Measurements from ENCODE around the gene NXPH1.
"Not testable (repeated sequence)": the region's sequence is repeated elsewhere in the genome, so short reads cannot be mapped to it uniquely, and the experiment has no call there.

The NXPH1 gene

GRCh38 chr7:8612584-8612983, 179.2 kb downstream of the NXPH1 start:
- no peak for DNase-seq

- no peak for DNase-seq
Measured at GRCh38 chr7:8613191-8613590, 179.8 kb downstream of the NXPH1 start.

GRCh38 chr7:8615019-8615418, 181.6 kb downstream of the NXPH1 start:
- DNase-seq, result no peak

GRCh38 chr7:8618441-8619070, 185.1 kb downstream of the NXPH1 start:
- no peak for DNase-seq

- no peak for DNase-seq
Measured at GRCh38 chr7:8620169-8620568, 186.8 kb downstream of the NXPH1 start.

GRCh38 chr7:8625612-8626011, 192.2 kb downstream of the NXPH1 start:
- no peak for DNase-seq

- no peak for DNase-seq
Measured at GRCh38 chr7:8627325-8627724, 193.9 kb downstream of the NXPH1 start.

GRCh38 chr7:8628656-8629055, 195.2 kb downstream of the NXPH1 start:
- no peak for DNase-seq

GRCh38 chr7:8629504-8629903, 196.1 kb downstream of the NXPH1 start:
- DNase-seq, result no peak

- DNase-seq, result no peak
Measured at GRCh38 chr7:8637322-8637721, 203.9 kb downstream of the NXPH1 start.

- no peak for DNase-seq
Measured at GRCh38 chr7:8638076-8638475, 204.7 kb downstream of the NXPH1 start.

- no peak for DNase-seq
Measured at GRCh38 chr7:8639668-8640067, 206.3 kb downstream of the NXPH1 start.

- DNase-seq, result no peak
Measured at GRCh38 chr7:8640671-8641070, 207.3 kb downstream of the NXPH1 start.

- DNase-seq, result no peak
Measured at GRCh38 chr7:8668627-8669500, 235.5 kb downstream of the NXPH1 start.

GRCh38 chr7:8669501-8669851, 236.1 kb downstream of the NXPH1 start:
- DNase-seq, result no peak

- no peak for DNase-seq
Measured at GRCh38 chr7:8684426-8684825, 251.0 kb downstream of the NXPH1 start.

- no peak for DNase-seq
Measured at GRCh38 chr7:8699875-8700624, 266.6 kb downstream of the NXPH1 start.

- no peak for DNase-seq
Measured at GRCh38 chr7:8702807-8703206, 269.4 kb downstream of the NXPH1 start.

GRCh38 chr7:8710124-8710523, 276.7 kb downstream of the NXPH1 start:
- DNase-seq, result no peak

GRCh38 chr7:8714791-8715190, 281.4 kb downstream of the NXPH1 start:
- DNase-seq, result no peak

- DNase-seq, result no peak
Measured at GRCh38 chr7:8719102-8719501, 285.7 kb downstream of the NXPH1 start.

- no peak for DNase-seq
Measured at GRCh38 chr7:8724080-8724718, 290.8 kb downstream of the NXPH1 start.

- DNase-seq, result not testable (repeated sequence)
Measured at GRCh38 chr7:8731756-8732155, 298.3 kb downstream of the NXPH1 start.

Data from left hindlimb (tissue), 1 donor.